ENCODE measurements around the gene PSD2. TPM values are rescaled to one million over a fixed set of nuclear protein-coding genes. Genes with fewer than 3 reads are reported as not detected.

The PSD2 gene
- total RNA-seq, 2 experiments from 2014 or later = 0.08 TPM; not detected in 1

GRCh38 chr5:139872851-139873794 is 77.5 kb downstream of the PSD2 start:
- DNase-seq (no peak), ATAC-seq (ENCODE audit: poor library complexity) (no peak)
- Histone ChIP-seq H3K4me1 (ENCODE audit: insufficient read depth, low read length) (peaks cover 5% of the 10 kb centered on the region), H3K27me3 (ENCODE audit: control insufficient read depth in 1 of 2, insufficient read depth in 2 of 2, low read length in 2 of 2) (peaks cover 2 to 9% of the 10 kb centered on the region in 2 experiments), H3K9me3 (ENCODE audit: control insufficient read depth in 1 of 2, insufficient read depth in 1 of 2, low read length in 2 of 2) (peaks cover 0 to 11% of the 10 kb centered on the region in 2 experiments), H3K27ac (ENCODE audit: low read depth in 1 of 2, low read length in 2 of 2) (no peak overlapping the region), H3K4me3 (ENCODE audit: low read length) (no peak overlapping the region), H3K36me3 (ENCODE audit: insufficient read depth, low read length) (no peaks in the 10 kb centered on the region)
- H3K27me3 Mint-ChIP-seq = peaks cover 23% of the 10 kb centered on the region
- TF ChIP-seq CTCF (IDR thresholded peaks at IDR 0.05) = no peak
- no peak overlapping the region for H3K4me3 Mint-ChIP-seq
- no peaks in the 10 kb centered on the region for H3K4me1 Mint-ChIP-seq (ENCODE audit: low read depth)
- H3K27ac Mint-ChIP-seq = no peak overlapping the region
- POLR2A ChIA-PET = no interaction called here
- intact Hi-C loops (cut with DNase I, micrococcal nuclease) = no loop called here
- H3K36me3 Mint-ChIP-seq (ENCODE audit: low read depth) = no peaks in the 10 kb centered on the region
- CTCF ChIA-PET = no interaction called here
- peaks cover 2% of the 10 kb centered on the region for H3K9me3 Mint-ChIP-seq

GRCh38 chr5:139875957-139876356 is 80.3 kb downstream of the PSD2 start:
- no peak overlapping the region for H3K4me3 ChIP-seq (ENCODE audit: low read length)
- Mint-ChIP-seq H3K4me3 (no peak overlapping the region), H3K9me3 (peaks cover 2% of the 10 kb centered on the region), H3K27me3 (peaks cover 18% of the 10 kb centered on the region), H3K36me3 (ENCODE audit: low read depth) (no peaks in the 10 kb centered on the region), H3K4me1 (ENCODE audit: low read depth) (no peaks in the 10 kb centered on the region), H3K27ac (no peak overlapping the region)
- ATAC-seq (ENCODE audit: poor library complexity) (no peak), DNase-seq (no peak)
- H3K27me3 ChIP-seq (ENCODE audit: control insufficient read depth in 1 of 2, insufficient read depth in 2 of 2, low read length in 2 of 2) = peaks cover 2 to 9% of the 10 kb centered on the region in 2 experiments
- H3K9me3 ChIP-seq (ENCODE audit: control insufficient read depth in 1 of 2, insufficient read depth in 1 of 2, low read length in 2 of 2) = peaks cover 0 to 11% of the 10 kb centered on the region in 2 experiments
- no peak for TF ChIP-seq CTCF (IDR thresholded peaks at IDR 0.05)
- intact Hi-C loops (cut with DNase I, micrococcal nuclease) = no loop called here
- H3K36me3 ChIP-seq (ENCODE audit: insufficient read depth, low read length) = no peaks in the 10 kb centered on the region
- no peak overlapping the region for H3K27ac ChIP-seq (ENCODE audit: low read depth in 1 of 2, low read length in 2 of 2)
- ChIA-PET CTCF (no interaction called here), POLR2A (no interaction called here)
- peaks cover 5% of the 10 kb centered on the region for H3K4me1 ChIP-seq (ENCODE audit: insufficient read depth, low read length)

DNA sequence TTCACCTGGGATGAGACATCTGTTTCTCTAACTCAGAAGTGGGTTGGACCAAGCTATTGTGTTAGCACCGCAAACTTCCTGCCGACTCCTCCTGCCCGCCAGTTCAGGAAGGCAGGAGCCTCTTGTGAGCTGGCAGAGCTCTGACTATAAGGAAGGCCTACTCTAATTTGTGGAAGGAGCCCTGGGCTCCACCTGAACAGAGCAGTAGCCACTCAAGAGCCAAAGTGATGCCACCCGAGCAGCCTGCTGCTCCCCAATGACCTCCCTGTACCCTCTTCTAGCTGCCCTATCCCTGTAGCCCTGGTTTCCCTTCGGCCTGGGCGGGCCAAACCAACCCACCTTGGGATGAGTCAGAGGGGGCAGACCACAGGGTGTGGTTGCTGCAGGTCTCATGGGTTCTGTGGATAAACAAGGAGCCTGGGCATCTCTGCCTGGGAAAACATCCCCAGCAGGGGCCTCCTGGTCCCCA is 81.6 kb downstream of the PSD2 start:
- Mint-ChIP-seq H3K27ac (no peak overlapping the region), H3K4me3 (no peak overlapping the region), H3K27me3 (peaks cover 14% of the 10 kb centered on the region), H3K4me1 (ENCODE audit: low read depth) (no peaks in the 10 kb centered on the region), H3K9me3 (peaks cover 2% of the 10 kb centered on the region), H3K36me3 (ENCODE audit: low read depth) (no peaks in the 10 kb centered on the region)
- Histone ChIP-seq H3K4me1 (ENCODE audit: insufficient read depth, low read length) (peaks cover 5% of the 10 kb centered on the region), H3K4me3 (ENCODE audit: low read length) (no peak overlapping the region), H3K27me3 (ENCODE audit: control insufficient read depth in 1 of 2, insufficient read depth in 2 of 2, low read length in 2 of 2) (peaks cover 2% of the 10 kb centered on the region in 2 experiments), H3K9me3 (ENCODE audit: control insufficient read depth in 1 of 2, insufficient read depth in 1 of 2, low read length in 2 of 2) (peaks cover 0 to 11% of the 10 kb centered on the region in 2 experiments), H3K27ac (ENCODE audit: low read depth in 1 of 2, low read length in 2 of 2) (no peak overlapping the region), H3K36me3 (ENCODE audit: insufficient read depth, low read length) (no peaks in the 10 kb centered on the region)
- CTCF ChIA-PET = no interaction called here
- ATAC-seq (ENCODE audit: poor library complexity) (no peak), DNase-seq (no peak)
- POLR2A ChIA-PET = no interaction called here
- TF ChIP-seq CTCF (IDR thresholded peaks at IDR 0.05) = no peak
- intact Hi-C loops (cut with DNase I, micrococcal nuclease) = no loop called here
